ENCODE measurements around the gene CCDC9B. TPM values are rescaled to one million over a fixed set of nuclear protein-coding genes. Genes with fewer than 3 reads are reported as not detected.

Gene CCDC9B
- total RNA-seq, 1 donor from 2014 or later: 26.1 TPM

GRCh38 chr15:40336744-40337122 lies 4.0 kb downstream of the CCDC9B start:
- Mint-ChIP-seq H3K36me3 (no peaks in the 10 kb centered on the region), H3K9me3 (no peaks in the 10 kb centered on the region), H3K4me1 (peaks cover 70% of the 10 kb centered on the region), H3K27me3 (ENCODE audit: low read depth) (no peaks in the 10 kb centered on the region), H3K27ac (no peak overlapping the region), H3K4me3 (no peak overlapping the region)
- DNase-seq (ENCODE audit: low spot score in 2 of 2, unreplicated experiment in 2 of 2): no peak
- TF ChIP-seq, protein P1, sequence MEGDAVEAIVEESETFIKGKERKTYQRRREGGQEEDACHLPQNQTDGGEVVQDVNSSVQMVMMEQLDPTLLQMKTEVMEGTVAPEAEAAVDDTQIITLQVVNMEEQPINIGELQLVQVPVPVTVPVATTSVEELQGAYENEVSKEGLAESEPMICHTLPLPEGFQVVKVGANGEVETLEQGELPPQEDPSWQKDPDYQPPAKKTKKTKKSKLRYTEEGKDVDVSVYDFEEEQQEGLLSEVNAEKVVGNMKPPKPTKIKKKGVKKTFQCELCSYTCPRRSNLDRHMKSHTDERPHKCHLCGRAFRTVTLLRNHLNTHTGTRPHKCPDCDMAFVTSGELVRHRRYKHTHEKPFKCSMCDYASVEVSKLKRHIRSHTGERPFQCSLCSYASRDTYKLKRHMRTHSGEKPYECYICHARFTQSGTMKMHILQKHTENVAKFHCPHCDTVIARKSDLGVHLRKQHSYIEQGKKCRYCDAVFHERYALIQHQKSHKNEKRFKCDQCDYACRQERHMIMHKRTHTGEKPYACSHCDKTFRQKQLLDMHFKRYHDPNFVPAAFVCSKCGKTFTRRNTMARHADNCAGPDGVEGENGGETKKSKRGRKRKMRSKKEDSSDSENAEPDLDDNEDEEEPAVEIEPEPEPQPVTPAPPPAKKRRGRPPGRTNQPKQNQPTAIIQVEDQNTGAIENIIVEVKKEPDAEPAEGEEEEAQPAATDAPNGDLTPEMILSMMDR (IDR thresholded peaks at IDR 0.05; ENCODE audit: unreplicated experiment): no peak

GRCh38 chr15:40335938-40336743 lies 4.6 kb downstream of the CCDC9B start:
- TF ChIP-seq, protein P1 (IDR thresholded peaks at IDR 0.05; ENCODE audit: unreplicated experiment): no peak
- Mint-ChIP-seq H3K4me1 (peaks cover 66% of the 10 kb centered on the region), H3K27ac (peak overlapping the region; percentile 40), H3K9me3 (no peaks in the 10 kb centered on the region), H3K4me3 (no peak overlapping the region), H3K27me3 (ENCODE audit: low read depth) (no peaks in the 10 kb centered on the region), H3K36me3 (no peaks in the 10 kb centered on the region)
- no peak for DNase-seq (ENCODE audit: low spot score in 2 of 2, unreplicated experiment in 2 of 2)

DNA sequence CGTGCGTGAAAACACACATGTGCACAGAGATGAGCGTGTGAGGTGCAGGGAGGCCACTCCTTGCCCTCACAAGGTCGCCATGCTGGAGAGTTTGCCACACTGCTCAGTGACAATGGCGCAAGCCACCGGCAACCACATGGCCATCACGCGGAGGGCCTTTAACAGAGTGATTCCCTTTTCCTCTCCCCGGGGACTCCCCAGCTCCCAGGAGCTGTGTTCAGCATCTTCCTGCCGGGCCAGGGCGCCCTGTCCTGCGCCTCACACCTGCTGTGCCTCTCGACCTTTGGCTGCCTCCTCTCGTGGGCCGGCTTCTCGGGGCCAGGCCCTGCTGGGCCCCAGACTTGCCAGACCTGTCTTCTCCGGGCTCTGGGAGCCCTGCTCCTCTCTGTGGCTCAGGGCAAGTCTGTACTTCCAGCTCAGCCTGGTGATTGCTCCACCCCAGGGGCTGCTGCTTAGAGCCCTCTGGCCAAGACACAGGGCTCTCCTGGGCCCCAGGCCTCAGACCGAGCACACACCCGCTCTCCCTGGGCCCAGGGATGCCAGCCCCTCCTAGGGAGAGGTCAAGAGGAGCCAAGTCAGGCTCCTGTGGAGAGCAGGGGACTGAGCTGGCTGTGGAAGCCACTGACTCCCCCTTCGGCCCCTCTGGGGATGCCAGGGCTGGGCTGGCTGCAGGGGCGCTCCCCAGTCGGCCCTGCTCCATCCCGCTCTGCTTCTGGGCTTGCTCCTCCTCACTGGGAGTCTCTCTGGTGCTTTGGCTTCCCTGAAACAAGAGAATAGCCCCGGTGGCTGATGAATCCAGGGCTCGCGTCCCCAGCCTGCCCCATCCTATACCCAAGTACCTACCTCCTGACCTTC lies 5.6 kb downstream of the CCDC9B start:
- Mint-ChIP-seq H3K4me3 (no peak overlapping the region), H3K4me1 (peaks cover 64% of the 10 kb centered on the region), H3K27ac (peak overlapping the region; percentile 40), H3K36me3 (no peaks in the 10 kb centered on the region), H3K27me3 (ENCODE audit: low read depth) (no peaks in the 10 kb centered on the region), H3K9me3 (no peaks in the 10 kb centered on the region)
- TF ChIP-seq, protein P1 (IDR thresholded peaks at IDR 0.05; ENCODE audit: unreplicated experiment): no peak
- DNase-seq (ENCODE audit: low spot score in 2 of 2, unreplicated experiment in 2 of 2): no peak

DNA sequence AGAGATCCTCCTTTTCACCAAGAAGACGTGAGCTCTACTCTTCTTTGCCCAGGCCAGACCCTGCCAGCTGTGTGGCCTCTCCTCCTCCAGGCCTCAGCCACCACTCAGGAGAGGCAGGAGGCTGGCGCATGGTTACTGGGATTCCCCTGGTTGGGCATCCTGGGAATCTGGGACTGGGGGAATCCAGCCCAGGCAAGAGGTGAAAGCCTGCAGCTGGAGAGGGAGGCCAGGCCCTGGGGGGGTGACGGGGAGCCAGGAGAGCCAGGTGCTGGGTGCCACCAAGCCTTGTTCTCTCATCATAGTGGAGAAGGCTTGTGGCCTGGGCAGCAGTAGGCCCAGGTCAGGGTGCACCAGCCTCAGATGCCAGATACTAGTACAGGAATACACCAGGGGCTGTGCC lies 6.2 kb downstream of the CCDC9B start:
- no peaks in the 10 kb centered on the region for H3K9me3 Mint-ChIP-seq
- H3K36me3 Mint-ChIP-seq: no peaks in the 10 kb centered on the region
- no peak for DNase-seq (ENCODE audit: low spot score in 2 of 2, unreplicated experiment in 2 of 2)
- TF ChIP-seq, protein P1 (IDR thresholded peaks at IDR 0.05; ENCODE audit: unreplicated experiment): no peak
- peak overlapping the region; percentile 64 for H3K27ac Mint-ChIP-seq
- no peak overlapping the region for H3K4me3 Mint-ChIP-seq
- H3K4me1 Mint-ChIP-seq: peaks cover 62% of the 10 kb centered on the region
- H3K27me3 Mint-ChIP-seq (ENCODE audit: low read depth): no peaks in the 10 kb centered on the region

- H3K4me3 Mint-ChIP-seq: no peak overlapping the region
- DNase-seq (ENCODE audit: low spot score in 2 of 2, unreplicated experiment in 2 of 2): no peak
- peaks cover 60% of the 10 kb centered on the region for H3K4me1 Mint-ChIP-seq
- no peaks in the 10 kb centered on the region for H3K36me3 Mint-ChIP-seq
- TF ChIP-seq, protein P1 (IDR thresholded peaks at IDR 0.05; ENCODE audit: unreplicated experiment): no peak
- no peaks in the 10 kb centered on the region for H3K27me3 Mint-ChIP-seq (ENCODE audit: low read depth)
- H3K27ac Mint-ChIP-seq: peak overlapping the region; percentile 64
- H3K9me3 Mint-ChIP-seq: no peaks in the 10 kb centered on the region
These were observed 6.7 kb downstream of the CCDC9B start for GRCh38 chr15:40333922-40334492.

Data from mesothelial cell of epicardium (in vitro differentiated cells).